Measurements from ENCODE around the gene LAMB4.

- TF ChIP-seq CTCF (IDR thresholded peaks at IDR 0.05) = no peak
- TF ChIP-seq POLR2A (IDR thresholded peaks at IDR 0.05) = no peak
Observed at GRCh38 chr7:108007762-108008161, 122.4 kb downstream of the LAMB4 start.

All from prostate gland (tissue), 2 donors.